Astrocyte (in vitro differentiated cells and primary cell): ENCODE results near the gene COL9A3. TPM values are rescaled to one million over a fixed set of nuclear protein-coding genes. Genes with fewer than 3 reads are reported as not detected.

Source experiments
- DNase-seq: peaks from one replicate; pipeline ENCODE4 v3.0.0-alpha.2; 2010; ENCODE audit warnings: low read depth
- FAIRE-seq: peaks from 2 replicates; lab custom pipeline; 2011; peaks lifted over from hg19 to GRCh38; lab: Jason Lieb, UNC
- H2AFZ ChIP-seq: 2 replicates; pipeline ENCODE4 v1.6.0; 2012; ENCODE audit warnings: low read depth, low read length, inconsistent platforms
- H3K27ac ChIP-seq: 2 replicates; pipeline ENCODE4 v1.5.1; 2011; ENCODE audit warnings: low read depth, low read length, inconsistent platforms
- H3K27me3 ChIP-seq: 2 replicates; pipeline ENCODE4 v1.6.0; 2011; ENCODE audit warnings: low read length, inconsistent platforms; ENCODE audit not compliant: insufficient read depth
- H3K36me3 ChIP-seq: 2 replicates; pipeline ENCODE4 v1.5.1; 2011; ENCODE audit warnings: low read length, inconsistent platforms; ENCODE audit not compliant: insufficient read depth
- H3K4me1 ChIP-seq: 2 replicates; pipeline ENCODE4 v1.5.1; 2011; ENCODE audit warnings: low read length, inconsistent platforms; ENCODE audit not compliant: insufficient read depth
- H3K4me2 ChIP-seq: 2 replicates; pipeline ENCODE4 v1.6.0; 2012; ENCODE audit warnings: low read length, inconsistent platforms
- H3K4me3 ChIP-seq: 2 replicates; pipeline ENCODE4 v1.5.1; 2011; ENCODE audit warnings: low read depth, mild to moderate bottlenecking, low read length, inconsistent platforms; ENCODE audit not compliant: insufficient read depth
- H3K79me2 ChIP-seq: 2 replicates; pipeline ENCODE4 v1.6.0; 2012; ENCODE audit warnings: mild to moderate bottlenecking, low read length, inconsistent platforms; ENCODE audit not compliant: insufficient read depth
- H3K9ac ChIP-seq: 2 replicates; pipeline ENCODE4 v1.6.0; 2012; ENCODE audit warnings: mild to moderate bottlenecking, low read length, inconsistent platforms
- H3K9me3 ChIP-seq: 2 replicates; pipeline ENCODE4 v1.5.1; 2012; ENCODE audit warnings: low read depth, mild to moderate bottlenecking, low read length, inconsistent platforms; ENCODE audit not compliant: insufficient read depth
- H4K20me1 ChIP-seq: 2 replicates; pipeline ENCODE4 v1.6.0; 2012; ENCODE audit warnings: low read length, inconsistent platforms; ENCODE audit not compliant: insufficient read depth
- H3K27ac Mint-ChIP-seq: one replicate; pipeline ENCODE4 v1.8.0; 2021; ENCODE audit warnings: mild to moderate bottlenecking, mixed read lengths; ENCODE audit not compliant: unreplicated experiment
- H3K27me3 Mint-ChIP-seq: one replicate; pipeline ENCODE4 v1.8.0; 2021; ENCODE audit warnings: low read depth, mixed read lengths; ENCODE audit not compliant: unreplicated experiment
- H3K36me3 Mint-ChIP-seq: one replicate; pipeline ENCODE4 v1.8.0; 2021; ENCODE audit warnings: low read depth, mixed read lengths; ENCODE audit not compliant: unreplicated experiment
- H3K4me1 Mint-ChIP-seq: one replicate; pipeline ENCODE4 v1.8.0; 2021; ENCODE audit warnings: low read depth, mixed read lengths; ENCODE audit not compliant: unreplicated experiment
- H3K4me3 Mint-ChIP-seq: one replicate; pipeline ENCODE4 v1.8.0; 2021; ENCODE audit warnings: mild to moderate bottlenecking, moderate library complexity, mixed read lengths; ENCODE audit not compliant: unreplicated experiment
- H3K9me3 Mint-ChIP-seq: one replicate; pipeline ENCODE4 v1.8.0; 2021; ENCODE audit warnings: mild to moderate bottlenecking, mixed read lengths; ENCODE audit not compliant: unreplicated experiment
- EZH2 ChIP-seq: IDR thresholded peaks from 2 replicates; pipeline ENCODE4 v1.6.1; 2012; ENCODE audit warnings: mild to moderate bottlenecking, low read length, inconsistent platforms; ENCODE audit not compliant: insufficient read depth
- total RNA-seq: library from RNA; stranded (reverse); gene quantifications from 2 replicates; pipeline ENCODE4 v1.2.1, GENCODE V29; 2021
- TF ChIP-seq, protein P1 (sequence below): IDR thresholded peaks from 2 replicates; pipeline ENCODE4 v1.5.1; 2011; ENCODE audit warnings: low read depth, mild to moderate bottlenecking, inconsistent platforms, low read length, moderate library complexity; ENCODE audit not compliant: insufficient read depth

The COL9A3 gene
- total RNA-seq, 1 donor from 2014 or later = 43.0 TPM

DNA sequence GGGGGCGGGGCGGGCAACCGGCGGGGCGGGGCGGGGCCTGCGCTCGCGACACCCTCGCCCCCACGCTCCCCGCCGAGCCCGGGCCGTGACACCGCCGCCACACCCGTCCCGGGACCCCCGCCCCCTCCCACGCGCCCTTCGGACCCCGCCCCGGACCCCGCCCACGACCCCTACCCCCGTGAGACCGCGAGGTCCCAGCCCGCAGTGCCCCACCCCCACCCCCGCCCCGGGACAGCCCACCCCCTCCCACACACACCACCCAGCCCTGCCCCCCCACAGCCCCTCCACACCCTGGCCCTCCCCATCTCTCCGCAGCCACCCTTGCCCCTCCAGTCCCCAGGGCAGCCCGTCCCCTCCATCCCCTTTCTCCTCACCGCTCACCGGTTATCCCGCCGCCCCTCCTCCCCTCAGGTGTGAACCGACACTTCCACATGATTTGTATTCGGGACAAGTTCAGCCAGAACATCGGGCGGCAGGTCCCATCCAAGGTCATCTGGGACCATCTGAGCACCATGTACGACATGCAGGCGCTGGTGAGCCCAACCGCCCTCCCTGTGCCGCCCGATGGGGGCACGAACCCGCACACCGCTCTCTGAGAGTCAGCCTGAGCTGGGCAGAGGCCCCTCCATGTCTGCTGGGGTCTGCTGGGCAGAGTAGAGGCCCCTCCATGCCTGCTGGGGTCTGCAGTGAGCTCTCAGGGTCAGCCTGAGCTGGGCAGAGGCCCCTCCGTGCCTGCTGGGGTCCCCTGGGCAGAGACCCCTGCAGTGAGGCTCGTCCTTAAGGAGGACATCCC lies 20.0 kb upstream of the COL9A3 start:
- DNase-seq = no peak
- peak overlapping the region; percentile 97 for H3K4me2 ChIP-seq
- H3K9me3 ChIP-seq = no peaks in the 10 kb centered on the region
- H3K27ac Mint-ChIP-seq = no peak overlapping the region
- H3K36me3 ChIP-seq = peaks cover 7% of the 10 kb centered on the region
- H3K9ac ChIP-seq = peak overlapping the region; percentile 79
- H3K9me3 Mint-ChIP-seq = no peaks in the 10 kb centered on the region
- peak overlapping the region; percentile 70 for H3K4me3 ChIP-seq
- no peaks in the 10 kb centered on the region for H3K27me3 ChIP-seq
- H4K20me1 ChIP-seq = peaks cover 34% of the 10 kb centered on the region
- H3K79me2 ChIP-seq = peaks cover 13% of the 10 kb centered on the region
- peak overlapping the region; percentile 51 for H3K27ac ChIP-seq
- peaks cover 38% of the 10 kb centered on the region for H3K4me1 ChIP-seq
- FAIRE-seq = no peak
- H2AFZ ChIP-seq = peak overlapping the region; percentile 63
- peak overlapping the region; percentile 84 for H3K4me3 Mint-ChIP-seq
- H3K36me3 Mint-ChIP-seq = peaks cover 18% of the 10 kb centered on the region
- H3K4me1 Mint-ChIP-seq = peaks cover 21% of the 10 kb centered on the region
- no peaks in the 10 kb centered on the region for H3K27me3 Mint-ChIP-seq
- no peak for TF ChIP-seq EZH2
- TF ChIP-seq, protein P1, sequence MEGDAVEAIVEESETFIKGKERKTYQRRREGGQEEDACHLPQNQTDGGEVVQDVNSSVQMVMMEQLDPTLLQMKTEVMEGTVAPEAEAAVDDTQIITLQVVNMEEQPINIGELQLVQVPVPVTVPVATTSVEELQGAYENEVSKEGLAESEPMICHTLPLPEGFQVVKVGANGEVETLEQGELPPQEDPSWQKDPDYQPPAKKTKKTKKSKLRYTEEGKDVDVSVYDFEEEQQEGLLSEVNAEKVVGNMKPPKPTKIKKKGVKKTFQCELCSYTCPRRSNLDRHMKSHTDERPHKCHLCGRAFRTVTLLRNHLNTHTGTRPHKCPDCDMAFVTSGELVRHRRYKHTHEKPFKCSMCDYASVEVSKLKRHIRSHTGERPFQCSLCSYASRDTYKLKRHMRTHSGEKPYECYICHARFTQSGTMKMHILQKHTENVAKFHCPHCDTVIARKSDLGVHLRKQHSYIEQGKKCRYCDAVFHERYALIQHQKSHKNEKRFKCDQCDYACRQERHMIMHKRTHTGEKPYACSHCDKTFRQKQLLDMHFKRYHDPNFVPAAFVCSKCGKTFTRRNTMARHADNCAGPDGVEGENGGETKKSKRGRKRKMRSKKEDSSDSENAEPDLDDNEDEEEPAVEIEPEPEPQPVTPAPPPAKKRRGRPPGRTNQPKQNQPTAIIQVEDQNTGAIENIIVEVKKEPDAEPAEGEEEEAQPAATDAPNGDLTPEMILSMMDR = no peak

DNA sequence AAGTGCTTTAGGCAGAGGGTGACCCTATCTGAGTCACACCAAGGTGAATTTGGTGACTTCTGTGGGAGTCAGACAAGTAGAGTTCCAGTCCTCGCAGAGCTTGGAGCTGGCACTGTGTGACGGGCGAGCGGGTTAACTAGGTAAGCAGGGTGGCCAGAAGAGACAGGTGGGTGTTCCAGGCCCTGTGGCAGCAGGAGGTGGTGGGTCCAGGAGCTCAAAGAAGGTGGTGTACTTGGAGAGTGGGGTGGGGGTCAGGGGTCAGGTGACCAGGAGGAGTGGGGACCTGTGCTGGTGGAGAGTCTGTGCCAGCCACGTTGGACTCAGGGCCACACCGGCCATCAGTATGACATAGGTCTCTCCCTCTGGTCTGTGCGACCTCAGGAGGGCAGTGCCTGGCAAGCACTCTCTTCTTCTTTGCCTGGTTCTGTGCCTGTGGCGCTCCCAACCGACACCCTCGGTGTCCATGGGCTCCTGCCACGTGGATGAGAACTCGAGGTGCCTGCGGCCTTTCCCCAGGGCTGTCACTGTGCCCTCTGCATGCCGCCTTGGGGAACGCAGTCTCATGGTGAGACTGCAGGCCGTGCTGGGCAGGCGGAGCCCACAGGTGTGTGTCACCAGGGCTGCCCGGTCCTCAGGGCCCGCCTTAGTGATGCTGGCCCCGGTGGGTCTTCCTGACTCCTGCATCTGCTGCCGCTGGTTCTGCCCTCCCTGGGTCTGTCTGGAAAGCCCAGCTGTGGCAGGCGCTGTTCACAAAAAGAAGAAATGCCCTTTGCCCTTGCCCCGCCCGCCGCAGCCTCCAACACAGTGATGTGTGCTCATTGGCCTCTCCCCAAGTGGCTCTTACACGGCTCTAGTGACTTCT lies 18.9 kb upstream of the COL9A3 start:
- H3K79me2 ChIP-seq = peaks cover 13% of the 10 kb centered on the region
- peaks cover 28% of the 10 kb centered on the region for H3K4me1 ChIP-seq
- H3K27me3 ChIP-seq = no peaks in the 10 kb centered on the region
- peaks cover 11% of the 10 kb centered on the region for H3K4me1 Mint-ChIP-seq
- peaks cover 18% of the 10 kb centered on the region for H3K36me3 Mint-ChIP-seq
- H3K36me3 ChIP-seq = peaks cover 7% of the 10 kb centered on the region
- TF ChIP-seq, protein P1 = no peak
- no peak for TF ChIP-seq EZH2
- no peaks in the 10 kb centered on the region for H3K9me3 Mint-ChIP-seq
- DNase-seq (no peak), FAIRE-seq (no peak)
- no peak overlapping the region for H3K27ac ChIP-seq
- peak overlapping the region; percentile 69 for H3K27ac Mint-ChIP-seq
- no peaks in the 10 kb centered on the region for H3K27me3 Mint-ChIP-seq
- peak overlapping the region; percentile 88 for H3K4me2 ChIP-seq
- H4K20me1 ChIP-seq = peaks cover 34% of the 10 kb centered on the region
- H3K9me3 ChIP-seq = no peaks in the 10 kb centered on the region
- H3K9ac ChIP-seq = peak overlapping the region; percentile 69
- H3K4me3 ChIP-seq = no peak overlapping the region
- H2AFZ ChIP-seq = no peak overlapping the region
- H3K4me3 Mint-ChIP-seq = peak overlapping the region; percentile 84
